HEK293T (cell line): Measurements from ENCODE around the gene LYPD8.

Experiments
- CTCF ChIA-PET: fragments of 350-600 bp; formaldehyde crosslinking; extraction: SDS; loops from one replicate; lab custom pipeline; 2021; ENCODE audit warnings: antibody characterized with exemption, inconsistent platforms; lab: Yijun Ruan, JAX
- POLR2A ChIA-PET: fragments of 350-600 bp; formaldehyde crosslinking; extraction: SDS; loops from one replicate; lab custom pipeline; 2020; ENCODE audit warnings: antibody characterized with exemption, inconsistent platforms; lab: Yijun Ruan, JAX
- DNase-seq: peaks from one replicate; pipeline ENCODE4 v3.0.0; 2012; ENCODE audit warnings: mixed read lengths; ENCODE audit errors: extremely low spot score
- ARNT ChIP-seq: fragments of 450-650 bp; IDR thresholded peaks from 2 replicates; pipeline ENCODE4 v1.6.1; 2017; ENCODE audit warnings: mild to moderate bottlenecking
- BHLHE40 ChIP-seq: fragments of 450-650 bp; IDR thresholded peaks from 2 replicates; pipeline ENCODE4 v1.6.1; 2016; ENCODE audit warnings: mild to moderate bottlenecking, moderate library complexity, borderline replicate concordance
- CTBP1 ChIP-seq: fragments of 450-650 bp; IDR thresholded peaks from 2 replicates; pipeline ENCODE4 v1.6.1; 2016; ENCODE audit warnings: borderline replicate concordance
- ELF4 ChIP-seq: fragments of 450-650 bp; IDR thresholded peaks from 2 replicates; pipeline ENCODE4 v1.6.1; 2017; ENCODE audit warnings: antibody characterized with exemption
- FOXA1 ChIP-seq: fragments of 450-650 bp; IDR thresholded peaks from 2 replicates; pipeline ENCODE4 v1.6.1; 2016; ENCODE audit warnings: mild to moderate bottlenecking
- FOXK2 ChIP-seq: fragments of 450-650 bp; IDR thresholded peaks from 2 replicates; pipeline ENCODE4 v1.6.1; 2016; ENCODE audit warnings: mild to moderate bottlenecking
- FOXM1 ChIP-seq: fragments of 450-650 bp; IDR thresholded peaks from 2 replicates; pipeline ENCODE4 v1.6.1; 2017; ENCODE audit warnings: mild to moderate bottlenecking, borderline replicate concordance
- HDGF ChIP-seq: fragments of 450-650 bp; IDR thresholded peaks from 2 replicates; pipeline ENCODE4 v1.6.1; 2017; ENCODE audit warnings: antibody characterized with exemption, borderline replicate concordance
- L3MBTL2 ChIP-seq: fragments of 450-650 bp; conservative IDR thresholded peaks from 2 replicates; pipeline ENCODE4 v1.6.1; 2016; ENCODE audit warnings: mild to moderate bottlenecking
- LEF1 ChIP-seq: fragments of 450-650 bp; IDR thresholded peaks from 2 replicates; pipeline ENCODE4 v1.6.1; 2017; ENCODE audit warnings: mild to moderate bottlenecking, borderline replicate concordance
- NFRKB ChIP-seq: fragments of 450-650 bp; IDR thresholded peaks from 2 replicates; pipeline ENCODE4 v1.6.1; 2016; ENCODE audit warnings: mild to moderate bottlenecking, moderate library complexity
- SP1 ChIP-seq: fragments of 450-650 bp; IDR thresholded peaks from 2 replicates; pipeline ENCODE4 v1.6.1; 2017
- SUZ12 ChIP-seq: fragments of 450-650 bp; IDR thresholded peaks from 2 replicates; pipeline ENCODE4 v1.6.1; 2016; ENCODE audit warnings: mild to moderate bottlenecking
- TARDBP ChIP-seq: fragments of 450-650 bp; IDR thresholded peaks from 2 replicates; pipeline ENCODE4 v1.6.1; 2016
- ZNF384 ChIP-seq: fragments of 450-650 bp; IDR thresholded peaks from 2 replicates; pipeline ENCODE4 v1.6.1; 2016
- TF ChIP-seq, protein P1 (sequence below): fragments of 450-650 bp; IDR thresholded peaks from 2 replicates; pipeline ENCODE4 v1.6.1; 2016

The LYPD8 gene

DNA sequence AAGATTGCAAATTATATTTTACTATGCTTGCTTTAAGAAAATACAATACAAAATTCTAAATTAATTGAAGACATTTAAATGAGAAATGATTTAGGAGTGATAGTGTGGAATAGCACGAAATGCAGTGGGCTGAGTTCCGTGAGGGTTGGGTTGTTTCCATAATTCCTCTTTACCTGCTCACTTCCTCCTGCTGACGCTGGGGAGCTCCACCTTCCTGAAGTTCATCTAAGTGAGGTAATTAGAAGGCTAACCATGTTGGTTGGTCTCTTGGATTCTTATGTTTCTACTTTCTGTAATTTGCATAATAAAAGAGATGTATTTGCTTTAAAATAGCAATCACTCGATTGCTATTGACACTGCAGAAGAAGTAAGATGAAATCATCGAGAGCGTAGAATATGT lies 57.7 kb downstream of the LYPD8 start:
- no peak for TF ChIP-seq CTBP1
- no peak for DNase-seq
- ChIA-PET POLR2A (no interaction called here), CTCF (no interaction called here)

DNA sequence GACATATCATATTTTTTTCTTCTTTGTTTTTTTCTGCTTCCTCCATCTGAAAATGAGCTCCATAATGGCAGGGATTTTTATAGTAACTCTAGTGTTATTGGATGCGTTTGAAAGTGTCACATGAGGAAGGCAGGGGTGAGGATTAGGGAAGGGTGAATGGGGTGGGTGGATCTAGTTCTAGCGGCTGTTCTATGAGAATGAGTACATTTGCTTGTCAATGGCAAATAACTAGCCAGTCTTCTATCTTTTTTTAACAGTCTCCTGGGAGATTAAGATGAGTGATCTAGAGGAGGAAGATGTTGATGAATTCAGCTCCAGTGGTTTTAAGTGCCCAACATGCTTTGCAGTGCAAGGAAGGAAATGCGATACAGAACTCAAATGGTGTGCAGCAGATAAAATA lies 58.8 kb downstream of the LYPD8 start:
- ChIA-PET CTCF (no interaction called here), POLR2A (no interaction called here)
- no peak for DNase-seq
- TF ChIP-seq ELF4: no peak

DNA sequence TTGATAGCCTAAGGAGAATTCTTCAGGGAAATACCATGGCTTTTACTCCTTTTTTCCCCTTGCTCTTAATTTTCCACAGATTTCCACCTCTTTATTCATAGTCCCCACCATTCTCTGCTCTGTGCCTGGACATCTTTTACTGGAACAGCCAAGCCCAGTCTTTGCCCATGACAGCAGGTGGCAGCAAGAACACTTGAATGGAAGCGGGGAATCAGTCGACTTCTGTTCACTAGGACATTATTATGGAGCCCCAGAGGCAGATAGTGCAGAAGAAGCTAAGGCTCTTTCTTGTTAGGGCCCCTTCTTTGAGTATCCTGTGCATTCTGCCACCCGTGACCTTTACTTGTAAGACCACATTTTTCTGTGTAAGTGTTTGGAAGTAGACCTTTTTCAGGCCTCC lies 59.3 kb downstream of the LYPD8 start:
- TF ChIP-seq BHLHE40 (no peak), ZNF384 (no peak), TARDBP (no peak), L3MBTL2 (no peak), FOXA1 (no peak), FOXK2 (no peak), LEF1 (no peak), ELF4 (no peak), NFRKB (no peak), SP1 (no peak), CTBP1 (no peak), HDGF (no peak), SUZ12 (no peak), FOXM1 (no peak), ARNT (no peak)
- TF ChIP-seq, protein P1, sequence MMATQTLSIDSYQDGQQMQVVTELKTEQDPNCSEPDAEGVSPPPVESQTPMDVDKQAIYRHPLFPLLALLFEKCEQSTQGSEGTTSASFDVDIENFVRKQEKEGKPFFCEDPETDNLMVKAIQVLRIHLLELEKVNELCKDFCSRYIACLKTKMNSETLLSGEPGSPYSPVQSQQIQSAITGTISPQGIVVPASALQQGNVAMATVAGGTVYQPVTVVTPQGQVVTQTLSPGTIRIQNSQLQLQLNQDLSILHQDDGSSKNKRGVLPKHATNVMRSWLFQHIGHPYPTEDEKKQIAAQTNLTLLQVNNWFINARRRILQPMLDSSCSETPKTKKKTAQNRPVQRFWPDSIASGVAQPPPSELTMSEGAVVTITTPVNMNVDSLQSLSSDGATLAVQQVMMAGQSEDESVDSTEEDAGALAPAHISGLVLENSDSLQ: no peak
- ChIA-PET POLR2A (no interaction called here), CTCF (no interaction called here)
- DNase-seq: no peak

DNA sequence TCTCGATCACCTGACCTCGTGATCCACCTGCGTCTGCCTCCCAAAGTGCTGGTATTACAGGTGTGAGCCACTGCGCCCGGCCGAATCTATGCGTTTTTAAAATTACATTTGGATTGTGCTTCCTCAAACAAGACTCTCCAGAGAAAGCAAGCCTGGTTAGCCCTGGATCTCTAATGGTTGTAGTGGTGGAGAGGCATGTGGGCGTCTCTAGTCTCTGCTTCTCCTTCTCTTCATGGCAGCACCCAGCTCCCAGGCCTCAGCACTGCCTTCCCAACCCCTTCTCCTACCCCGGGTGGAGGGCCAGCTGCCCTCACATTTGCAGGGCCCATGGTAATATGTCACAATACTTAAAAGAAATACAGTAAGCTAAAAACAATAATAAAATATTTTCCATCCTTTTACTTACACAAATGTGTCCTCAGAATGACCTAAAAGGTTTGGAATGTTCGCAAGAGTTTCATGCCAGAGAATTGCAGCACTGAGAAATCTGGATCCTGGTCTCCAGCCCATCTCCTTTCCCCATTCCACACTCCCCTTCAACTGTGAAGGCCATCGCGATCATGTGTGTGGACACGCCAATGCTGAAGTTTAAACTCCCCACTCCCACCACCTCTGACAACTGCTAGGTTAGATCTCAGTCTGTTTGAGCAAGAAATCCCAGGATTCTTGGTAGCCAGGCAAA lies 60.0 kb downstream of the LYPD8 start:
- POLR2A ChIA-PET: no interaction called here
- CTCF ChIA-PET: no interaction called here
- no peak for DNase-seq
- TF ChIP-seq, protein P1: no peak
- TF ChIP-seq LEF1 (no peak), BHLHE40 (no peak), HDGF (no peak), ARNT (no peak), SP1 (no peak), L3MBTL2 (no peak), SUZ12 (no peak), ELF4 (no peak), NFRKB (no peak), ZNF384 (no peak), FOXM1 (no peak), CTBP1 (no peak), TARDBP (no peak), FOXK2 (no peak), FOXA1 (no peak)

DNA sequence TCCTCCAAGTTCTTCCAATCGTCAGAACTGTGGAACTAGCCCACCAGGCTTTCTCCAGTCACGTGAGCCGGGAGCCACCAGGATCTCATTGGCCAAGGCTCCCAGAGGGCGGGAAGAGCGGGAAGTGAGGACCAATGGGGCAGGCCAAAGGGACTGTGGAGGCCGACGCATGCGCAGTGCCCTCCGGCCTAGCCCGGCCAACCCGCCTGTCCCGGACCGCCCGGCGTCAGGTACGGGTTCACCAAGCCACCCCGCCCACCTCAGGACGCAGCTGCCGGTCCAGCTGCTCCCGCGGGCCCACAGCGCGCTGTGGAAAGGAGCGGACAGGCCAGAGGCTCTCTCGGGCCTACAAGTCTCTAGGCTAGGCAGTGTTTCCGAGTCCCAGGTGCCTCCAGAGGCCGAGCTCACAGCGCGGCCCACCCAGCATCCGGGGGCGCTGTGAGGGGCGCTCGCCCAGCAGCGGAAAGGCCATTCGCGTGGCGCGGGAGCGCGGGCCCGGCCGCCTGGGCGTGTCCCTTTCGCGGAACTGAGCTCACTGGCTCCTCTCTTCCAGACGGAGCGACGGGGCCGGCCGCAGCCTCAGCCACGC lies 63.9 kb downstream of the LYPD8 start:
- no peak for DNase-seq
- TF ChIP-seq TARDBP (no peak), BHLHE40 (no peak)
- ChIA-PET POLR2A (no interaction called here), CTCF (no interaction called here)
